AG04450 (cell line): ENCODE results near the gene CSKMT. TPM values are rescaled to one million over a fixed set of nuclear protein-coding genes. Genes with fewer than 3 reads are reported as not detected.
"Not testable (repeated sequence)": the region's sequence is repeated elsewhere in the genome, so short reads cannot be mapped to it uniquely, and the experiment has no call there.

ENCODE experiments used
- CTCF ChIA-PET: fragments of 300-600, 350-600 bp; formaldehyde crosslinking; extraction: SDS; loops from one replicate; lab custom pipeline; 2022; ENCODE audit warnings: antibody characterized with exemption, inconsistent platforms; lab: Charles Lee
- POLR2A ChIA-PET: fragments of 350-600 bp; formaldehyde crosslinking; extraction: SDS; loops from one replicate; lab custom pipeline; 2021; ENCODE audit warnings: antibody characterized with exemption, inconsistent platforms; lab: Yijun Ruan, JAX
- DNase-seq: peaks from one replicate; pipeline ENCODE4 v3.0.0-alpha.2; 2011; ENCODE audit warnings: low read depth, low spot score
- H3K27ac ChIP-seq: one replicate; pipeline ENCODE4 v1.5.1; 2012; ENCODE audit warnings: low read depth, low read length, control low read depth
- H3K27me3 ChIP-seq: one replicate; pipeline ENCODE4 v1.6.0; 2012; ENCODE audit warnings: low read length; ENCODE audit not compliant: control insufficient read depth, insufficient read depth
- H3K4me3 ChIP-seq: 2 replicates; pipeline ENCODE4 v1.5.1; 2011; ENCODE audit warnings: mild to moderate bottlenecking, low read depth, low read length, control low read depth
- H3K9me3 ChIP-seq: 2 replicates; pipeline ENCODE4 v1.5.1; 2012; ENCODE audit warnings: low read length; ENCODE audit not compliant: control insufficient read depth, insufficient read depth
- CTCF ChIP-seq: IDR thresholded peaks from 2 replicates; pipeline ENCODE4 v1.5.1; 2011; ENCODE audit warnings: low read depth, low read length, control low read depth, inconsistent platforms
- polyA minus RNA-seq: library from RNA; depleted of rRNA, polyadenylated mRNA; stranded (reverse); fragments of >200 nt; gene quantifications from 2 replicates; pipeline ENCODE4 v1.2.3, GENCODE V29; 2011; rRNA and poly(A)+ RNA removed
- polyA plus RNA-seq: library from polyadenylated mRNA; depleted of rRNA; stranded (reverse); fragments of >200 nt; gene quantifications from 2 replicates; pipeline ENCODE4 v1.2.3, GENCODE V29; 2011; rRNA removed

CSKMT gene
- polyA plus RNA-seq (4.6 and 4.7 TPM in 2 replicates), polyA minus RNA-seq (19.3 and 22.0 TPM in 2 replicates)

GRCh38 chr11:62665075-62665598, at the start of gene CSKMT, which contains the start of gene C11orf98:
Gene CSKMT (plus strand): TSS chr11:62665312. CDS start chr11:62665880, 568 bp downstream.
Gene C11orf98 (minus strand): TSS chr11:62665210. CDS start chr11:62665169, 41 bp downstream.
- peak; percentile 88 for DNase-seq
- TF ChIP-seq CTCF = no peak
- POLR2A ChIA-PET = interaction anchor here (0.8 to 4.2 kb wide), 48 partner anchors 10 to 270 kb away, joined by 3 to 150 read pairs (median 6); partner anchors contain the start of genes B3GAT3, EEF1G, EML3 and GANAB
- Histone ChIP-seq H3K27ac (peak within 1 kb of the TSS; percentile 90), H3K27me3 (no peaks in the 10 kb centered on the region), H3K4me3 (peak within 1 kb of the TSS; percentile 96), H3K9me3 (peaks cover 4% of the 10 kb centered on the region; the same call in 1 of the 2 replicates)
- CTCF ChIA-PET = interaction anchor here (0.7 to 2.3 kb wide), 9 partner anchors 9 to 53 kb away, joined by 3 to 11 read pairs (median 3); partner anchors contain the start of gene GANAB

GRCh38 chr11:62615521-62615920, 49.6 kb upstream of the CSKMT start:
- TF ChIP-seq CTCF = no peak
- ChIA-PET CTCF (no interaction called here), POLR2A (no interaction called here)

GRCh38 chr11:62616957-62617356, 48.2 kb upstream of the CSKMT start:
- CTCF ChIA-PET, H3K27me3 ChIP-seq, H3K9me3 ChIP-seq, H3K27ac ChIP-seq, POLR2A ChIA-PET, H3K4me3 ChIP-seq, DNase-seq: not testable (repeated sequence)

More at GRCh38 chr11:62615521-62615920, 49.6 kb upstream of the CSKMT start:
- no peaks in the 10 kb centered on the region; the same call in 1 of the 2 replicates for H3K9me3 ChIP-seq
- DNase-seq = no peak
- no peaks in the 10 kb centered on the region for H3K27me3 ChIP-seq
- no peak overlapping the region for H3K27ac ChIP-seq
- H3K4me3 ChIP-seq = no peak overlapping the region

- H3K27ac ChIP-seq = peak overlapping the region; percentile 78
- H3K9me3 ChIP-seq = no peaks in the 10 kb centered on the region
- DNase-seq = no peak
- no peak for TF ChIP-seq CTCF
- ChIA-PET POLR2A (interaction anchor here (0.5 to 2.9 kb wide), 16 partner anchors 8 to 220 kb away, joined by 3 to 23 read pairs (median 6); partner anchors contain the start of genes C11orf98, CSKMT, EEF1G and EML3), CTCF (interaction anchor here (1.1 to 1.8 kb wide), 5 partner anchors 9 to 226 kb away, joined by 5 to 8 read pairs (median 6); no protein-coding TSS in a partner anchor)
- H3K4me3 ChIP-seq = peak overlapping the region; percentile 86
- H3K27me3 ChIP-seq = no peaks in the 10 kb centered on the region
Measured at GRCh38 chr11:62621027-62621566, 44.0 kb upstream of the CSKMT start.

GRCh38 chr11:62621567-62622470, 43.3 kb upstream of the CSKMT start, which contains the start of gene B3GAT3:
Gene B3GAT3 (minus strand): TSS chr11:62621986. CDS start chr11:62621947, 39 bp downstream.
- TF ChIP-seq CTCF = peak; percentile 13; the same call in 1 of the 2 replicates
- Histone ChIP-seq H3K9me3 (no peaks in the 10 kb centered on the region), H3K27ac (peak within 1 kb of the TSS; percentile 97), H3K4me3 (peak within 1 kb of the TSS; percentile 86), H3K27me3 (no peaks in the 10 kb centered on the region)
- ChIA-PET POLR2A (interaction anchor here (0.6 to 2.9 kb wide), 22 partner anchors 9 to 227 kb away, joined by 3 to 23 read pairs (median 5); partner anchors contain the start of genes AHNAK, C11orf98, CSKMT and EEF1G), CTCF (interaction anchor here (0.6 to 1.8 kb wide), 7 partner anchors 10 to 227 kb away, joined by 3 to 8 read pairs (median 6); no protein-coding TSS in a partner anchor)
- DNase-seq = peak; percentile 96
